NT2/D1 (cell line): ENCODE results near the gene CLNS1A.

Experiments used
- DNase-seq: peaks from one replicate; pipeline ENCODE4 v3.0.0-alpha.2; 2011; ENCODE audit warnings: low read depth, low spot score
- H3K27me3 ChIP-seq: 2 replicates; pipeline ENCODE4 v1.6.0; 2011; ENCODE audit warnings: mild to moderate bottlenecking; ENCODE audit not compliant: insufficient read length, insufficient read depth
- H3K36me3 ChIP-seq: 2 replicates; pipeline ENCODE4 v1.6.1; 2011; ENCODE audit warnings: mild to moderate bottlenecking, low read length, mixed read lengths; ENCODE audit not compliant: insufficient read depth, insufficient read length
- H3K4me1 ChIP-seq: 2 replicates; pipeline ENCODE4 v1.5.1; 2011; ENCODE audit not compliant: insufficient read depth, insufficient read length
- H3K4me3 ChIP-seq: 2 replicates; pipeline ENCODE4 v1.5.1; 2011; ENCODE audit warnings: low read depth; ENCODE audit not compliant: insufficient read length
- H3K9ac ChIP-seq: 2 replicates; pipeline ENCODE4 v1.6.0; 2011; ENCODE audit warnings: low read depth; ENCODE audit not compliant: insufficient read length
- H3K9me3 ChIP-seq: 2 replicates; pipeline ENCODE4 v1.5.1; 2011; ENCODE audit warnings: mild to moderate bottlenecking, low read length; ENCODE audit not compliant: insufficient read depth
- SUZ12 ChIP-seq: IDR thresholded peaks from 2 replicates; pipeline ENCODE4 v1.6.1; 2011; ENCODE audit not compliant: insufficient read length, insufficient read depth; ENCODE audit errors: extremely low read depth
- YY1 ChIP-seq: IDR thresholded peaks from 2 replicates; pipeline ENCODE4 v1.6.1; 2011; ENCODE audit not compliant: insufficient read length, insufficient read depth
- ZNF274 ChIP-seq: IDR thresholded peaks from 2 replicates; pipeline ENCODE4 v1.6.1; 2011; ENCODE audit warnings: mild to moderate bottlenecking, low read depth, low read length

Gene CLNS1A

GRCh38 chr11:77568916-77569675, 68.5 kb downstream of the CLNS1A start:
- Histone ChIP-seq H3K4me3 (no peak overlapping the region), H3K9me3 (no peaks in the 10 kb centered on the region), H3K4me1 (peaks cover 10% of the 10 kb centered on the region), H3K9ac (no peak overlapping the region), H3K36me3 (no peaks in the 10 kb centered on the region), H3K27me3 (no peaks in the 10 kb centered on the region)
- TF ChIP-seq ZNF274 (no peak), YY1 (no peak), SUZ12 (no peak)
- no peak for DNase-seq

- DNase-seq, result no peak
- Histone ChIP-seq H3K4me3 (no peak overlapping the region), H3K36me3 (no peaks in the 10 kb centered on the region), H3K9ac (no peak overlapping the region), H3K9me3 (no peaks in the 10 kb centered on the region), H3K27me3 (no peaks in the 10 kb centered on the region), H3K4me1 (peaks cover 10% of the 10 kb centered on the region)
- TF ChIP-seq ZNF274, result no peak
- TF ChIP-seq YY1, result no peak
- no peak for TF ChIP-seq SUZ12
These were observed 69.3 kb downstream of the CLNS1A start for GRCh38 chr11:77568306-77568705.
